Heart left ventricle (tissue), 16 donors: ENCODE results near the gene UVSSA. TPM values are rescaled to one million over a fixed set of nuclear protein-coding genes. Genes with fewer than 3 reads are reported as not detected.

ENCODE experiments used
- ATAC-seq, 4 donors: fragments of 200-7000 bp; cut with Tn5 transposase; one replicate each; pipeline ENCODE4 v1.9.1; 2020 to 2022; ENCODE audit warnings: moderate library complexity in 4 of 4, mild to moderate bottlenecking in 3 of 4, moderate number of reproducible peaks in 1 of 4
- DNase-seq, 5 donors: peaks; one replicate each; pipeline ENCODE4 v3.0.0-alpha.2; 2020
- H3K27ac ChIP-seq, 12 donors: fragments of 200-600 bp; sonication (generic) in 4 of 12; one replicate each; pipeline versions ENCODE4 v1.5.0 to v1.8.0; 2016 to 2022; ENCODE audit warnings: mild to moderate bottlenecking in 2 of 12
- H3K27me3 ChIP-seq, 9 donors: fragments of 200-600 bp; sonication (generic) in 2 of 9; one replicate each; pipeline versions ENCODE4 v1.5.1 to v1.8.0; 2016 to 2022; ENCODE audit warnings: mild to moderate bottlenecking in 3 of 9
- H3K36me3 ChIP-seq, 9 donors: fragments of 200-600 bp; sonication (generic) in 2 of 9; one replicate each; pipeline versions ENCODE4 v1.5.0 to v1.8.0; 2018 to 2022; ENCODE audit warnings: mild to moderate bottlenecking in 2 of 9
- H3K4me1 ChIP-seq, 12 donors: fragments of 200-600 bp; sonication (generic) in 4 of 12; one replicate each; pipeline versions ENCODE4 v1.5.0 to v1.8.0; 2016 to 2022; ENCODE audit warnings: mild to moderate bottlenecking in 3 of 12
- H3K4me3 ChIP-seq, 12 donors: fragments of 200-600 bp; sonication (generic) in 4 of 12; one replicate each; pipeline versions ENCODE4 v1.5.0 to v1.8.0; 2017 to 2022; ENCODE audit warnings: mild to moderate bottlenecking in 9 of 12, moderate library complexity in 4 of 12
- H3K9me3 ChIP-seq, 12 donors: fragments of 200-600 bp; sonication (generic) in 4 of 12; one replicate each; pipeline versions ENCODE4 v1.5.0 to v1.8.0; 2016 to 2022; ENCODE audit warnings: mild to moderate bottlenecking in 1 of 12
- POLR2A ChIP-seq, 2 donors: fragments of 450-650 bp; IDR thresholded peaks; one replicate each; pipeline ENCODE4 v1.6.1; 2017; ENCODE audit warnings: antibody characterized with exemption in 2 of 2, mild to moderate bottlenecking in 2 of 2, moderate library complexity in 2 of 2
- whole genome bisulfite sequencing, 4 donors: extraction: QIAGEN DNeasy Blood & Tissue Kit in 2 of 4; methylation state at CpG; one replicate each; pipeline versions ENCODE4 v1.1.5 to v1.1.7; 2013 to 2018; 5-methylcytosine and 5-hydroxymethylcytosine counted together
- intact Hi-C, 10 donors: fragments of 100-400 bp; cut with DNase I; formaldehyde crosslinking; loops; one replicate each; pipeline versions ENCODE4 v1.11.1 to v1.14.2; 2022
- polyA plus RNA-seq, 2 donors: library from polyadenylated mRNA; stranded (reverse); fragments of 200-250 nt; gene quantifications; one replicate each; pipeline ENCODE4 v1.2.3, GENCODE V29; 2013
- total RNA-seq, 9 donors: library from RNA; depleted of rRNA in 2 of 9; stranded (reverse); fragments of >200 nt in 2 of 9; fragmentation: NEBNext Ultra II Directional in 3 of 9; extraction: Animal tissue kit (Norgen Biotek cat#: 25700) in 3 of 9; gene quantifications; one replicate each; pipeline versions ENCODE4 v1.1.0 to v1.2.4, GENCODE V29; 2016 to 2023
- TF ChIP-seq, protein P1 (sequence below), 12 donors: fragments of 200-600 bp; sonication (generic) in 4 of 12; IDR thresholded peaks; one replicate each; pipeline versions ENCODE4 v1.5.0 to v1.8.0; 2018 to 2022; ENCODE audit warnings: antibody characterized with exemption in 12 of 12, mild to moderate bottlenecking in 5 of 12
- donor health status: ischemic (EF 13 %, LVEDD 7.1; RV severe dilation, severe dysfunction).
- donor health status: healthy with polysubstance abuse.
- donor health status: DM: no; HTN: yes; CAD: no.
- donor health status: DM: no; HTN: no; CAD: no.
- donor health status: ischemic (EF 25% LVEDD 6.9; RV normal size, moderate dysfunction).
- donor health status: ischemic (EF 25% LVEDD 5.7; RV mildly dilated, moderate dysfunction).
- donor health status: healthy.
- donor health status: DM: yes; HTN: yes; CAD: no.
- donor health status: ischemic (EF 35%, LVEDD 5.7; RV mildly dilated, moderate dysfunction).
- donor health status: nonischemic (EF 11% LVEDD 7.7; RV severe dilation, severe dysfunction).
- donor health status: DM: yes; HTN: yes; CAD: no.
- donor health status: PGD.
- donor health status: ischemic (EF 29% LVEDD 5.4; RV normal size, mild dysfunction).
- donor health status: nonischemic (EF 23%, LVEDD 6.1; RV moderate dilation, normal function).

The UVSSA gene
- total and polyA plus RNA-seq, 11 donors: 4.7 to 14.2 (median 6.7) TPM

DNA sequence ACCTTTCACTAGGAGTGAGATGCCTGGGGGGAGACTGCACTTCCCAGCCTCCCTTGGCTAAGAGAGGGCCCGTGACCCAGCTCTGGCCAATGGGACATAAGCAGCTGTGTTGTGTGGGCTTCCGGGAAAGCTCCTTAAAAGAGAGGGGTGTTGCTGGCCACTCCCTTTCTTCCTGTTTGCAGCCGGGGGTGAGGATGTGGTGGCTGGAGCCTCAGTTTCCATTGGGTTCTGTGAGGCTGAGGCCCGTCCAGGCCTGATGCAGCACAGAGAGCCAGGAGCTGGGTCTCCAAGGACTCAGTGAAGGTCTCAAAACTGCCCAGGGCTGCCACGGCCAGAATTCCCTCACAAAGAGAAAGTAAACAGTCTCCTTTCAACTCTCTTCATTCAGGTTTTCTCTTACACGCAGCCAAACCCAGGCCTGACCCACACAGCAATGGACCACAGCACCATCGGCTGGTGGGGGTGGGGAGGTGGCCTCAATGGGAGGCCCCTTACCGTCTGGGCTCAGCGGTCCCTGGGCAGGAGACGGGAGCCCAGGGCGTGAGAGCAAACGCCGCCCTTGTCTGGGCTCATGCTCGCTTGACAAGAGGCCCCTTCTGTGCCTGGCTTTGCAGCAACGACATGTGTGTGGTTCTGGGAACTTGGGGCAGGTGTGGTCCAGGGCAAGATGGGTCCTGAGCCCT is 52.6 kb downstream of the UVSSA start:
- intact Hi-C loops: no loop called here
- ATAC-seq (no peak), DNase-seq (peak in 3 of 5 donors; percentile 5 to 32 (median 10))
- peaks cover 43 to 53% (median 48%) of the 10 kb centered on the region in 9 donors for H3K27me3 ChIP-seq
- H3K9me3 ChIP-seq: peaks cover 0 to 8% (median 0%) of the 10 kb centered on the region in 12 donors
- TF ChIP-seq, protein P1, sequence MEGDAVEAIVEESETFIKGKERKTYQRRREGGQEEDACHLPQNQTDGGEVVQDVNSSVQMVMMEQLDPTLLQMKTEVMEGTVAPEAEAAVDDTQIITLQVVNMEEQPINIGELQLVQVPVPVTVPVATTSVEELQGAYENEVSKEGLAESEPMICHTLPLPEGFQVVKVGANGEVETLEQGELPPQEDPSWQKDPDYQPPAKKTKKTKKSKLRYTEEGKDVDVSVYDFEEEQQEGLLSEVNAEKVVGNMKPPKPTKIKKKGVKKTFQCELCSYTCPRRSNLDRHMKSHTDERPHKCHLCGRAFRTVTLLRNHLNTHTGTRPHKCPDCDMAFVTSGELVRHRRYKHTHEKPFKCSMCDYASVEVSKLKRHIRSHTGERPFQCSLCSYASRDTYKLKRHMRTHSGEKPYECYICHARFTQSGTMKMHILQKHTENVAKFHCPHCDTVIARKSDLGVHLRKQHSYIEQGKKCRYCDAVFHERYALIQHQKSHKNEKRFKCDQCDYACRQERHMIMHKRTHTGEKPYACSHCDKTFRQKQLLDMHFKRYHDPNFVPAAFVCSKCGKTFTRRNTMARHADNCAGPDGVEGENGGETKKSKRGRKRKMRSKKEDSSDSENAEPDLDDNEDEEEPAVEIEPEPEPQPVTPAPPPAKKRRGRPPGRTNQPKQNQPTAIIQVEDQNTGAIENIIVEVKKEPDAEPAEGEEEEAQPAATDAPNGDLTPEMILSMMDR (IDR thresholded peaks at IDR 0.05): no peak
- TF ChIP-seq POLR2A (IDR thresholded peaks at IDR 0.05): no peak
- no peaks in the 10 kb centered on the region for H3K36me3 ChIP-seq
- H3K27ac ChIP-seq: no peak overlapping the region
- H3K4me1 ChIP-seq: peaks cover 0 to 29% (median 4%) of the 10 kb centered on the region in 12 donors
- WGBS, 4 donors: 63 to 89% (median 79%) methylated on average over 11 to 15 of the region's 15 CpGs
- H3K4me3 ChIP-seq: no peak overlapping the region

DNA sequence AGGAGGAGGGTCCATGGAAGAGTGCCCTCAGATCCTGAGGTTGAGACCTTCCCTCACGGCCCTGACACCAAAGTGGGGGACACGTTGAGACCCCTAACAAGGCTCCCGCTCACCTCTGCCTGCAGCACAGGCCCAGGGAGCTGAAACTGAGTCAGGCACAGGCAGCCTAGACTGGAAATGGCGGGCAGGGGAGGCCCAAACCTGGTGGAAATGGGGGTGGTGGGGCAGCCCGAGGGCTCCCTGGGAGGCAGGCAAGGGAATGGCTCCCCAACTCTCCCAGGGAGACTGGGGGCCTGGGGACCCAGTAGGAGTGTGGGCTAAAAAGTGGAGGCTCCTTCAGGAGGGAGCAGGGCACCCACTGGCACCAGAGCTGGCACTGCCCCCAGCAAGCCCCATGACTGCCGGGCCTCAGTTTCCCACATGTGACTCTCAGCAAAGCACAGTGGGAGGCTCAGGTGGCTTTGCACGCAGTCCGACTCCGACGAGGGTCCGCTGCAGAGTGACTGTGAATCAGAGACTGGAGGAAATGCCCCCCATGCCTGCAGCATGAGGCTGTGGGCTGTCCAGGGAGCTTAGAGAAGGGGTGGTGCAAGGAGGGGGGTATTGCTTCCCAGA is 53.3 kb downstream of the UVSSA start:
- intact Hi-C loops: no loop called here
- DNase-seq (peak in 2 of 5 donors; percentile 6 to 28), ATAC-seq (no peak)
- Histone ChIP-seq H3K36me3 (no peaks in the 10 kb centered on the region), H3K27ac (no peak overlapping the region), H3K4me3 (no peak overlapping the region), H3K4me1 (peaks cover 0 to 36% (median 4%) of the 10 kb centered on the region in 12 donors), H3K27me3 (peaks cover 49 to 60% (median 54%) of the 10 kb centered on the region in 9 donors), H3K9me3 (peaks cover 0 to 8% (median 0%) of the 10 kb centered on the region in 12 donors)
- 78 to 86% (median 85%) methylated on average over 9 to 11 of the region's 11 CpGs for WGBS, 4 donors
- no peak for TF ChIP-seq POLR2A (IDR thresholded peaks at IDR 0.05)
- TF ChIP-seq, protein P1 (IDR thresholded peaks at IDR 0.05): no peak

DNA sequence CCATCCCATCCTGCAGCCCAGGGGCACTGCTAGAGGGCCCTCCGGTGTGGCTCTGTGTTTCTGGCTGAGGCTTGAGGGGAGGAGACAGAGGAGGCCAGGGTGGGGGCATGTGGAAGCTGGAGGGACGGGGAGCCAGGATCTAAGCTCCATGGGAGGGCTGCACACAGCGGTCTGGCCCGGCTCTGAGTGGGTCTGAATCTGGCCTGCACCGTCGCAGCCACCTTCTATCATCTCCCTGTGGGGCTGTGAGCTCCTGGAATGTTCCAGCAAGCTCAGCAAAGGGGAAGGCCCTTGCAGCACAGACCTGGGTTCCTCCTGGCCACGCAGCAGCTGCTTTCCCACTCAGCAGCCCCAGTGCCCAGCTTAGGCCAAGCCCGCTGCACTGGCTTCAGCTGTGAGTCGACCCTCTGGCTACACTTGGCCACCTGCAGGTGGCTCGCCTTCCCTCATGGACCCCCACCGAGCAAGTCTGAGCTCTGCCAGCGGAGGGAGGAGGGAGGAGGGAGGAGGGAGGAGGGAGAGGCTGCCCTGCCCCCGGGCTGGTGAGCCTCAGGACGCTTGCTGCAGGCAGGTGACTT is 53.9 kb downstream of the UVSSA start:
- intact Hi-C loops: no loop called here
- Histone ChIP-seq H3K9me3 (peaks cover 0 to 8% (median 0%) of the 10 kb centered on the region in 12 donors), H3K4me3 (no peak overlapping the region), H3K27me3 (peaks cover 52 to 66% (median 61%) of the 10 kb centered on the region in 9 donors), H3K36me3 (no peaks in the 10 kb centered on the region), H3K4me1 (peaks cover 0 to 42% (median 4%) of the 10 kb centered on the region in 12 donors), H3K27ac (no peak overlapping the region)
- ATAC-seq (no peak), DNase-seq (peak in 3 of 5 donors; percentile 12 to 32 (median 14))
- TF ChIP-seq, protein P1 (IDR thresholded peaks at IDR 0.05): no peak
- no peak for TF ChIP-seq POLR2A (IDR thresholded peaks at IDR 0.05)
- WGBS, 4 donors: 14 to 43% (median 38%) methylated on average over 7 to 14 of the region's 14 CpGs
